ENCODE data around the gene FOXK2.
A peak's percentile ranks its signal among the peaks of the same experiment; 100 is the strongest.
"Not testable (repeated sequence)": the region's sequence is repeated elsewhere in the genome, so short reads cannot be mapped to it uniquely, and the experiment has no call there.

Gene FOXK2

DNA sequence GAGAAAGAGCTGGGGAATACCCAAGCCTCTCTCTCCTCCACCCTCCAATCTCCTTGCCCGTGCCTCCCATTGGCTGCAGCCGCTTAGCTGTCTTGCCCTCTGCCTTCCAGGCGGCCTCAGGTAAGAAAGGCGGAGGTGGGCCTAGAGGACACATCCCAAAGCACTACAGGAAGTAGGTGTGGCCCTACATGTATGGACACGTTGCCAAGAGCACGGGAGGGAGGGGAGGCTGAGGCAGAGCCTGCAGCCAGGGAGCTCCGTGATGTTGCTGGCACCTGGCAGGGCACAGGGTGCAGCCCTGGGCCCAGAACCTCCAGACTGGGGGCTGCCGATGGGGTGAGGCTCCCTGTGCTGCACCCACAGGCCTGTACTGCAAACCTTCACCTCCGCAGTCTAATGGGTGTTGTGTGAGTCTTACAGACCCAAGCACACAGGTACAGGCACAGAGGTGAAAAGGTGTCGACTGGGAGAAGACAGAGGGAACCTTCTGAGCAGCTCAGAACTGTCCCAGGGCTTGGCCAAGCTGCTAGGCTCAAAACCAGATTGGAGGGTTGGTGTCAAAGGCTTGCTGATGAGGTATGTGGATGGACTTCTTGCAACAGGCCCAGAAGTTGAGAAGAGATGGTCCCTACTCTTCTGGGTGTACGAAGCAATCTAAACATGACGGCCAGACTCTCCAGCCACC lies 23.5 kb upstream of the FOXK2 start:
- DNase-seq = peak; percentile 20
- ATAC-seq = no peak

DNA sequence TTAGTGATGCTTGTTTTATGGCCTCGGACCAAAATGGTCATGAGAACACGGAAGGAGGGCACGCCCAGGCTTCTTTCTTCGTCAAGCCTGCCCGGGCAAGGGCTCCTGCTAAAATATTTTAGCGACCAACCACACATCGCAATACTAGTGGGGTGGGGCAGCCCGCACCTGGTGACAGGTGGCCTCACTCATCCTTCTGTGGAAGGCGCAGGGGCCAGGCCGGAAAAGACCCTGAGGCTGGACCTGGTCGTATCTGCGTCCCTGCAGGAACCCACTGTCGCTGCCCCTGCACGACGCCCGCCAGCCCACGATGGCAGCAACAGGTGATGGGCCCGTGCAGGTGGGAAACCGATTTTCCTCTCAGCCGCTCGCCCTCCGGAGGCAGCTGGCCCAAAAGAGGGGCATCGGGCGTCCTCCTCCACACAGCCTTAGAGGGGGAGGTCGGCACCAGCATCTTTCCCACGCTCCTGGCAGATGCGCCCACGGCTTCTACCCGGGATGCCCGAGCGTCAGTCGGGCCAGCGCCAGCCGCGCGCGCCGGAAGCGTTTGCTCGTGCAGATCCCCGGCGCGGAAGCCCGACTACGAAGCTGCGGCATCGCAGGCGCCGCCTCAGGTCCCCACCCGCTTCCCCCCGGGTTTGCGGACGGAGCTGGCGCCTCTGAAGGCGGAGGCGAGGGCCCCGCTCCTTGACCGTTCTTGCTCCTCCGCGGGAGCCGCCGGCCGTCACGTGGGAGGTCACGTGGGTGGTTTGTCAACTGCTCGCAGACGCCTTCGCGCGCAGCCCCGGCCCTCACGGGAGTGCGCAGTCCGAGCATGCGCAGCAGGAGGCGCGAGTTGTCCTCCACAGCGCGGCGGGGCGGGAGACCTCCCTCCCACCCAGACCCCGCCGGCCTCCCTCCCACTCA lies 22.8 kb upstream of the FOXK2 start:
- ATAC-seq = peak; percentile 50
- peak; percentile 96 for DNase-seq

DNA sequence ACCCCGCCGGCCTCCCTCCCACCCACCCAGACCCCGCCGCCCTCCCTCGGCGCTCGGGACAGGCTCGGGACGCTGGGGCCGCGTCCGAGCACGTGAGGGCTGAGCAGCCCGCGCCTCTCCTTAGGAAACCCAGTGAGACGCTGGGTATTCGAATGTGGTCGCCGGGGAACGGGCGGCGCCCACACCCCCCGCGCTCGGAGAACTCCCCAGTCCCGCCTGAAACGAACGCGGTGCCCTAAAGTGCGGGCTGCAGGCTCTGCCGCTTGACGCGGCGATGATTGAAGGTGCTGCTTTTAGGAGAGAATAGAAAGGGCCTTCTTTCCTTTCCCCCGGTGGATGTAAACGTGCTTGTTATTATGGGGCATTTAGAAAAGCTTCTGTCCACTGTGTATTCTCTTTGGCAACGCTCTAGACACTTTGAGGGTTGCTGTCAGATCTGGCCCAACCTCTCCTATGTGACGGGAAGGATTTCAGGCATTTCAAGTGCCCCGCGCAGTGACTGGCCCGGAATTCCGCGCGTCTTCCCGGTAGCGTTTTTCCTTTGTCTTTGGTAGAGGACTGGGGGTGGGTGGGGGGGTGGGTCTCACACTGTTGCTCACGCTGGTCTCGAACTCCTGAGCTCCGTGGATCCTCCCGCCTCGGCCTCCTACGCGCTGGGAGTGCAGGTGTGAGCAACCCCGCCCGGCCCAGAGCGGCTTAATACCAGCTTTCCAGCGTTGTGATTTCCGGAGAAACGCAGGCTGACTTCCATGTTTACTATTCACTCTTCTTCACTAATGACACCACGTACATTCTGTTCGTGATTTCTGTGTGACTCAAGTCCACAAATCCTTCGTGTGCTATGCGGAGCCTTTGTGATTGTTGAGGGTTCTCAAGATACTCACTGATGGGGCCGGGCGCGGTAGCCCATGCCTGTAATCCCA lies 21.8 kb upstream of the FOXK2 start:
- DNase-seq (peak; percentile 53), ATAC-seq (peak; percentile 6)

DNA sequence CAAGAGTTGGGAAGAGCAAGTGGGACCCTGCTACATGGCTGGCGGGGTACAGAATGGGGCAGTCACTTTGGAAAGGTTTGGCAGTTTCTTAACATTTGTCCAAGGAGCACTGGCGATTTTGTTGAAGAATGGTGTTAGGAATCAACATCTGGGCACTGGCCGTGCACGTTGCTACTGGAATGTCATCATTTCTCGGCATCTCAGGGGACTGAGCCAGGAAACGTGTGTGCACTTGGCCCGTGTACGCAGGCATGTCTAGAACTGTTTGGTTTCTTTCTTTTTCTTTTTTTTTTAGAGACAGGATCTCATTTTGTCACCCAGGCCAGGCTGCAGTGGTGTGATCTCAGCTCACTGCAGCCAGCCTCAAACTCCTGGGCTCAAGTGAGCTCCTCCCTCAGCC lies 17.3 kb upstream of the FOXK2 start:
- DNase-seq (no peak), ATAC-seq (no peak)

DNA sequence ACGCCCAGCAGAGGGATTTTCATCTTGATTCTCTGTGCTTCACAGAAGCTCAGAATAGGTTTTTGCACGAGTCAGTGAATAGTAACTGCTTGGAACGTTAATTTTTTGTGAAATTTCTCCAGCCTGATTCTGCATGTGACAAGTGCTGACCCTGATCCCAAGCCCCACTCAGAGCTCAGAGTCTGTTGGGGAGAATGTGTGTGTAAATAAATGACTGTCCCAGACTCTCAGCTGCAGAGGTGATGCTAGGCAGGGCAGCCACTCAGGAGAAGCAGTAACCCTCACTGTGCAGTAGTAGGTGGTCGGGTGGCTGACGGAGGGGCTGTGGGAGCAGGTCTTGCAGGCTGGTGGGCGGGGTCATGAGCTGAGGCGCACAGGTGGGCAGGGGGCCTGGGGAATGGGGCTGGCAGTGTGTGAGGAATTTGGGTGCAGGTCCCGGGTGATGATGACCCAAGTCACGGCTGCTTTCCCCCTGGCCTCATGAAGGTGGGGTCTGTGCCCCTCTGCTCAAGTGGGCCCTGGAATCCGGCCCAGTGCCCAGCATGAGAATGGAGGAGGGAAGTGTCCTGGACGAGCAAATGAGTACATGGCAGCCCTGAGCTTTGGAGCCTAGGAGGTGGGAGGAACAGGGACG lies 16.3 kb upstream of the FOXK2 start:
- no peak for ATAC-seq
- DNase-seq = no peak

DNA sequence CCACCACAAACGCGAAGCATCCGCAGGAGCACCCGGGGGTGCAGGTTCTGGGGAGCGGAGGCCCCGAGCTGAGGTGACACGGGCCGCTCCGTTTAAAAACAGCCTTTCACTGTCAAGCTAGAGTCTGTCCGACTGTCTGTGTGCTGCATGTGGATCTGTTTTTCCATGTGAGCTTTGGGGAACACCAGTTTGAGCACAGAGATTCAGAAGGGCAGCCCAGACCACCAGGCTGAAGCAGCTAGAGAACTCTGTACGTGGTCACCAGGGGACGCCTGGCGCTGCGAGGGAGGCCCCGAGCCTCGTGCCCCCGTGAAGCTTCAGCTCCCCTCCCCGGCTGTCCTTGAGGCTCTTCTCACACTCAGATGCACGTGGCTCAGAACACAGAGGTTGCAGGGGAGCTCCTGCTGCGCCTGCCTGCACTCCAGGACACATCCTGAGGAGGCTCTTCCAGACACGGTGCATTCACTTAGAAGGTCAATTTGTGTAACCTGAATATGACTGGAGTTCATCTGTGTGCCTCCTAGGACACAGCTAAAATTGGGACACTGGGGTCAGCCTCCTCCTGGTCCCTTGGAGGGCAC lies 15.7 kb upstream of the FOXK2 start:
- ATAC-seq (no peak), DNase-seq (no peak)

DNA sequence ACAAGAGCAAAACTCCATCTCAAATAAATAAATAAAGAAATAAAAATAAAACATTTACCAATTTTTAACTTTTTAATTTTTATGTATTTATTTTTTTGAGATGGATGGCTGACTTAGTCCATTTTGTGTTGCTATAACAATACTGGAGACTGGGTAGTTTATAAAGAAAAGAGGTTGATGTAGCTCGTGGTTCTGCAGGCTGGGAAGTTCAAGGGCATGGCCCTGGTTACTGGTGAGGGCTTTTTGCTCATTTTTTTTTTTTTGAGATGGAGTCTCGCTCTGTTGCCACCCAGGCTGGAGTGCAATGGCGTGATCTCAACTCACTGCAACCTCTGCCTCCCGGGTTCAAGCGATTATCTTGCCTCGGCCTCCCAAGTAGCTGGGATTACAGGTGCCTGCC lies 14.2 kb upstream of the FOXK2 start:
- no peak for ATAC-seq
- no peak for DNase-seq

DNA sequence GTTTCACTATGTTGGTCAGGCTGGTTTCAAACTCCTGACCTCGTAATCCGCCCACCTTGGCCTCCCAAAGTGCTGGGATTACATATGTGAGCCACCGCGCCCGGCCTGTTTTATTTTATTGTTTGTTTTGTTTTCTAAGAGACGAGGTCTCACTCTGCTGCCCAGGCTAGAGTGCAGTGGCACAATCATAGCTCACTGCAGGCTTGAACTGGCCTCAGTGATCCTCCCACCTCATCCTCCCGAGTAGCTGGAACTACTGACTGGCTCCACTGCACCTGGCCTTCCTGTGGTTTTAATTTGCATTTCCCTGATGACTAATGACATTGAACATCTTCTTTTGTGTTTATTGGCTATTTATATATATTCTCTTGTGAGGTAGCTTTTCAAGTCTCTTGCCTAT lies 13.1 kb upstream of the FOXK2 start:
- ATAC-seq (peak; percentile 98), DNase-seq (peak; percentile 53)

DNA sequence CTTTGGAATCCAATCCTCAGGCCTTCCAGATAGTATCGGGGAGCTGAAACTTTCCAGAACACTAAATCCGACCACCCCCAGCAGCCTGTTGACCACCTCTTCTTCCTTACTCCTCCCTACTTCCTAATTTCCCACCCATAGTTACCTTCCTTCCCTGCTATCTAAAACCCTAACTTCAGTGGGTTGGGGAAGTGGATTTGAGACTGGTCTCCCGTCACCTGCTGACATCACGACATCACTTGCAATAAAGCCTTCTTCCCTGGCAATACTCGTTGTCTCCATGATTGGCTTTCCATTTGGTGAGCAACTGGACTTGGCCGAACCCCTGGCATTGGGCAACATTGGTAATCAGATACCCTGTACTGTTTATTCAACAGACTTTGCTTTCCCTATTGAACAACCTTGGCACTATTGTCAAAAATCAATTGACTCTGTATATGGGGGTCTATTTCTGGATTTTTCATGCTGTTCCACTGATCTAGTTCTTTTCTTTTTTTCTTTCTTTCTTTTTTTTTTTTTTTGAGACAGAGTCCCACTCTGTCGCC lies 11.8 kb upstream of the FOXK2 start:
- ATAC-seq (no peak), DNase-seq (no peak)

DNA sequence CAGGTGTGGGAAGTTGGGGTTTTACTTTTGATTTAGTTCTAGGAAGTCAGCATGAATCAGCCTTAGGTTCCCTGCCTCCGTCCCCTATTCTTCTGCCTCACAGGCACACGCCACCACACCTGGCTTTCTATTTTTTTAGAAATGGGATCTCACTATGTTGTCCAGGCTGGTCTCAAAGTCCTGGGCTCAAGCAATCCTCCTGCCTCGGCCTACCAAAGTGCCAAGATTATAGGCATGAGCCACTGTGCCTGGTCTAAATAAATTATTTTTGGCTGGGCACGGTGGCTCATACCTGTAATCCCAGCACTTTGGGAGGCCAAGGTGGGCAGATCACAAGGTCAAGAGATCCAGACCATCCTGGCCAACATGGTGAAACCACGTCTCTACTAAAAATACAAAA lies 7.9 kb upstream of the FOXK2 start:
- ATAC-seq, DNase-seq: not testable (repeated sequence)

DNA sequence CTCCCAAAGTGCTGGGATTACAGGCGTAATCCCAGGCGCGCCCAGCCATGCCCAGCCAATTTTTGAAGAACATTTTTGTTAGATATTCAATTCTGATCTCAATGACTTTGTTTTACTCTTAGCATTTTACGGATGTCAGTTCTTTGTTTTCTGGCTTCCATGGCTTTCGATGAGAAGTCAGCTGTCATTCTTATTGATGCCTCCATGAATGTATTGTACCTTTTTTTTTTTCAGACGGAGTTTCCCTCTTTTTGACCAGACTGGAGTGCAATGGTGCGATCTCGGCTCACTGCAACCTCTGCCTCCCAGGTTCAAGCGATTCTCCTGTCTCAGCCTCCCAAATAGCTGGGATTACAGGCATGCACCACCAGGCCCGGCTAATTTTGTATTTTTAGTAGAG lies 5.7 kb upstream of the FOXK2 start:
- not testable (repeated sequence) for DNase-seq, ATAC-seq

DNA sequence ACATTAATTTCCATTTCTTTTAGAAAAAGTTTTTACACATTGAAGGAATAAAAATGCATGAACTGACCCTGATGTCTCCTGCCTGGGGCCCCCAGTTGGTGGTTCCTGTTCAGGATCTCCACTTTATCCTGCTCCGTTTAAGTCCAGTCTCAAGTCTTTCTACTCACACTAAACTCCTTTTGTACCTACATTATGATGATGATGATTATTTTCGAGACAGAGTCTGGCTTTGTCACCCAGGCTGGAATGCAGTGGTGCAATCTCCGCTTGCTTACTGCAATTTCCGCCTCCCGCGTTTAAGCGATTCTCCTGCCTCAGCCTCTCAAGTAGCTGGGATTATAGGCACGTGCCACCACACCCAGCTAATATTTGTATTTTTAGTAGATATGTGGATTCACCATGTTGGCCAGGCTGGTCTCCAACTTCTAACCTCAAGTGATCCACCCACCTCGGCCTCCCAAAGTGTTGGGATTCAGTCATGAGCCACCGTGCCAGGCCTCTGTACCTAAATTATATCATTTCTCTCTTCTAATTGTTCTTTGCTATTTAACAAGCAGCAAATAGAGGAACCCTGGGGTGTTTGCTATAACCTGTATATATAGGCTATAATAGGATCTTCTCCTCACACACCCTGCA lies 2.2 kb upstream of the FOXK2 start:
- no peak for DNase-seq
- ATAC-seq = no peak

DNA sequence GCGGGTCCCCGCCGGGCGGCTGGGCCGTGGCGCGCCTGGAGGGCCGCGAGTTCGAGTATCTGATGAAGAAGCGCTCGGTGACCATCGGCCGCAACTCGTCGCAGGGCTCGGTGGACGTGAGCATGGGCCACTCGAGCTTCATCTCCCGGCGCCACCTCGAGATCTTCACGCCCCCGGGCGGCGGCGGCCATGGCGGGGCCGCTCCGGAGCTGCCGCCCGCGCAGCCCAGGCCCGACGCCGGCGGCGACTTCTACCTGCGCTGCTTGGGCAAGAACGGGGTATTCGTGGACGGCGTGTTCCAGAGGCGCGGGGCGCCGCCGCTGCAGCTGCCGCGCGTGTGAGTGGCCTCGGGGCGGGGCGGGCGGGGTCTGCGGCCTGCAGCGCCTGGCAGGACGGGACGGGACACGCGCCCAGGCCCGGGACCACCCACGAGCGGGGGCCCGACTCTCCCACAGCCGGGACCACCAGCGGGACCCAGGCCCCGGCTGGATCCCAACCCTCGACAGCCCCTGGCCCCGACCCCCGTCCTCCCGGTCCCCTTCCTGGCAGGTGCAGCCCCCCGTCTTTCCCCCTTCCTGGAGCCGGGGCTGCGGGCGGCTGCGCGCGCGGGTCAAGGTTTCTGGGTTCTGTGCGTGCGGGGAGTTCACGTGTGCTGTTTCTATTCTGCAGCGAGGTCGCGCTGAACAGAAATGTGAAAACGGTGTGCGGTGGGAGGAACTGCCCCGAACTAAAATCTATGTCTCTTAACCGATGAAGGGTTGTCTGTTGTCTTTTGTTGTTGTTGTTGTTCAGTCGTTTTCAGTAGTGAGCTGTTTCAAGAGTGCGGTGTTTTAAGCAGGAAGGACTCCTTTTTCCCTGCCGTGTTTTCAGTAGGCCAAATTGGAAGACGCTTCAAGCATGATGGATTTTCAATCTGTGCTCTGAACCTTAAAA lies 705 bp downstream of the FOXK2 start:
- ATAC-seq (peak; percentile 7), DNase-seq (peak; percentile 51)

DNA sequence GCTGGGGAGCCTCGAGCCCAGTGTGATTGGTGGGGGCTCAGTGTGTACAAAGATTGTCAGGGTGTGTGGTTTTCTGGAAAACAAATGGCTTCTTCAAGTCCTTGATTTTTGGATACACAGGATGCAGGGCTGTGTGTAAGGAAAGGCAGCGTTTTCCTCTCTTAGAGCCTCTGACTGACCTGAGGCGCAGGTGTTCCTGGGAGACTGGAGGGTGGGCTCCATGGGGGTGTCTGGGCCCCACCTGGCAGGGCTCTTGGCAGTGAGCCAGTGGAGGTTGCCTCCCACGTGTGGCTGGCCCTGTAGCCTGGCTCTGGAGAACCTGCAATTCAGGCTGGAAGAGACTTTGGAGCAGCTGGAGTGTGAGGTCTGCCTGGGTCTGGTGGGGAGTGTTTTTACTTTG lies 5.0 kb downstream of the FOXK2 start:
- DNase-seq = no peak

DNA sequence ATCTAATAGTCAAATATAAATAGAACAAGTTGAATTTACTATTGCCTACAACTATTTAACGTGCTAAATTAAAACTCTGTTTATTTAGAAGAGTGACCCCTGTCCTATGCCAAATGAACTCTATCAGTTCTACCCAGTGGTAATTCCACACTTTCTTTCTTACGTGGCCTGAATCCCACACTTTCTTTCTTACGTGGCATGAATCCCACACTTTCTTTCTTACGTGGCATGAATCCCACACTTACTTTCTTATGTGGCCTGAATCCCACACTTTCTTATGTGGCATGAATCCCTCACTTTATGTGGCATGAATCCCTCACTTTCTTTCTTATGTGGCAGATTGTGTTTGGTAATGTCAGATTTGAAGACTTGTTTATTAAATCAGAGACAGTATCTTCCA lies 6.2 kb downstream of the FOXK2 start:
- no peak for ATAC-seq

More for the DNA sequence above, 5.0 kb downstream of the FOXK2 start:
- ATAC-seq = no peak

DNA sequence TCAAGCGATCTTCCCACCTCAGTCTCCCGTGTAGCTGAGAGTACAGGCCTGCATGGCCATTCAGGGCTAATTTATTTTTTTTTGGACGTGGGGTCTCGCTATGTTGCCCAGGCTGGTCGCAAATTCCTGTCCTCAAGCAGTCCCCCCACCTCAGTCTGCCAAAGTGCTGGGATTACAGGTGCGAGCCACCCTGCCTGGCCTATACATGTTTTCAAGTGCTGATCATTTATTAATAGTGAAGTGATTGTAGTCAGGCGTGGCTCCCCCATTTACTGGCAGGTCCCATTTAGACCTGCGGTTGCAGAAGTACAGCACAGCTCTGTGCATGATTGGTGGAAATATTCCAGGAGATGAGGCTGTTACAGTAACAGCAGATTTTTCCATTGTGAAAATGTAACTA lies 8.4 kb downstream of the FOXK2 start:
- ATAC-seq (no peak), DNase-seq (no peak)

More for the DNA sequence above, 6.2 kb downstream of the FOXK2 start:
- no peak for DNase-seq

DNA sequence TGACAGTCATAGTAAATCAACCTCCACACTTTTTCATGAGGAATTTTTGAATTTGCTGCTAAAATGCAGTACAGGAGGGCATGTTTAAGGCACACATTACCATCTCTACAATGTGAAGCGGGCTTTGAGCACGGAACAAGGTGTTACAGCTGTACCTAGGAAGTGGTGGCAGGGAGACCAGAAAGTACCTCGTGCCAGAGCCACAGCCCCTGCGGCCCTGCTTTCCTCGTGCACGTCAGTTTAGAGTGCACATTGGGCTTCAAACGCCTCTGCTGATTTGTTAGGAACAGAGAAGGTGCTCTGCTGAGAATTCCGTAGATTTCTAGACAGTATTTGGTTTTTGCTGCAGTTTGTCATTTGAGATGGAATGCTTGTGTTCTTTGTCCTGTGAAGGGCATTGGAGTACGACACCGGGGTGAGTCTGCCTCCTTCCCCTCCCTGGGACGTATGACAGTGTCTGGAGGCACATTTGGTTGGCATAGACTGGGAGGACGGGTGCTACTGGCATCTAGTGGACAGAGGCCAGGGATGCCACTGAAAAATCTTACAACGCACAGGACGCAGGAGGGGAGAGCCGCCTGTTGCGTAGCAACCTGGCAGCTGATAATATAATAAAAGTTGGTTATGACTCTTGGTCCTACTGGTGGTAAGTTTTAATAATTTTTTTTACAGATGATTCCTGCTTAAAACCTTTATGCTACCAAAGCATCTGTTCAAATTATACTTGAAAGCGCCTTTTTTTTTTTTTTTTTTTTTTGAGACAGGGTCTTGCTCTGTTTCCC lies 9.1 kb downstream of the FOXK2 start:
- DNase-seq = no peak
- peak; percentile 33 for ATAC-seq

DNA sequence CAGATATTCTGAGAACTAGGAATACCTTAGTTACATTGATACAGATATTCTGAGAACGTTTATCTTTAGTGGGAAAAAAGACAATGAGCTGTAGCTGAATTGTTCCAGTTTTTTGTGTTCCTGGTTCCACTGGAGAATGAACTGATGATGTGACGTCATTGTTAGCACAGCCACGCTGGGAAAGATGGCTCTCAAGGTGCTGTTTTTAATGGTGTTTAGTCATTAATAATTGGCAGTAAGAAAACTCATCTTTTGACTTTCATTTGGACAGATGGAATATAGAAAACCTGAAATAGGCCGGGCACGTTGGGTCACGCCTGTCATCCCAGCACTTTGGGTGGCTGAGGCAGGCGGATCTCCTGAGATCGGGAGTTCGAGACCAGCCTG lies 10.4 kb downstream of the FOXK2 start:
- DNase-seq = no peak
- ATAC-seq = no peak

DNA sequence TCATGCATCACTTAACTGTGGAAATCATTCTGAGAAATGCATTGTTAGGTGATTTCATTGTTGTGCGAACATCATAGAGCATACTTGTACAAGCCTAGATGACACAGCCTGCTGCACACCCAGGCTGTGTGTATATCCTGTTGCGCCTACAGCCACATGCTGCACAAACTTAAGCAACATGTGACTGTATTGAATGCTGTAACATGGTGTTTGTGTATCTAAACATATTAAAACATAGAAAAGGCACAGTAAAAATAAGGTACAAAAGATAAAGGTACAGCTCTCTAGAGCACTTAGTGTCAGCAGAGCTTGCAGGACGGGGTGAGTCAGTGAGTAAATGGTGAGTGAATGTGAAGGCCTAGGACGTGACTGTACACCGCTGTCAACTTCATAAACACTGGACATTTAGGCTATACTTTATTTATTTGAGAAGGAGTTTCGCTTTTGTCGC lies 11.9 kb downstream of the FOXK2 start:
- DNase-seq (no peak), ATAC-seq (no peak)

All from stimulated activated naive CD8-positive, alpha-beta T cell treated with anti-CD3 and anti-CD28 coated beads, Interleukin-15, Interleukin-2, amounts not matched to agents 100 U/mL and 50 U/mL, for 24 hours (primary cell).